A673 (cell line): ENCODE measurements around the gene RPS6KA2. TPM values are rescaled to one million over a fixed set of nuclear protein-coding genes. Genes with fewer than 3 reads are reported as not detected.

Source experiments
- BruUV-seq: library from RNA; stranded (reverse); fragments of 400-500 nt; replicated peaks from 2 replicates; lab custom pipeline; 2021; lab: Mats Ljungman, UMichigan
- CTCF ChIA-PET: fragments of 300-600 bp; sonication (Branson Sonifier 250); formaldehyde crosslinking; loops from one replicate; lab custom pipeline; 2022; ENCODE audit warnings: antibody characterized with exemption; lab: Charles Lee
- POLR2A ChIA-PET: fragments of 300-600 bp; sonication (Branson Sonifier 250); formaldehyde crosslinking; loops from one replicate; lab custom pipeline; 2022; ENCODE audit warnings: antibody characterized with exemption; ENCODE audit not compliant: low non-redundant PET; lab: Charles Lee
- DNase-seq: peaks from one replicate; pipeline ENCODE4 v3.0.0-alpha.2; 2015; ENCODE audit warnings: low spot score
- H3K27ac ChIP-seq: fragments of 200-600 bp; sonication (generic); 2 replicates; pipeline ENCODE4 v1.5.1; 2016; ENCODE audit warnings: mixed run types, low read depth, mild to moderate bottlenecking, mixed read lengths, antibody characterized with exemption, low read length; ENCODE audit not compliant: poor library complexity, severe bottlenecking
- H3K27me3 ChIP-seq: fragments of 200-600 bp; sonication (generic); replicated peaks from 2 replicates; pipeline ENCODE4 v1.6.1; 2017; ENCODE audit warnings: mixed run types, low read depth, mild to moderate bottlenecking, mixed read lengths, antibody characterized with exemption, low read length; ENCODE audit not compliant: insufficient read depth, poor library complexity
- H3K36me3 ChIP-seq: fragments of 200-600 bp; sonication (generic); 2 replicates; pipeline ENCODE4 v1.6.1; 2016; ENCODE audit warnings: mixed run types, mild to moderate bottlenecking, mixed read lengths, antibody characterized with exemption, low read length; ENCODE audit not compliant: insufficient read depth, poor library complexity, severe bottlenecking
- H3K4me1 ChIP-seq: fragments of 200-600 bp; sonication (generic); 2 replicates; pipeline ENCODE4 v1.6.1; 2017; ENCODE audit warnings: mixed run types, mild to moderate bottlenecking, mixed read lengths, antibody characterized with exemption, low read length; ENCODE audit not compliant: insufficient read depth, poor library complexity, severe bottlenecking
- H3K4me3 ChIP-seq: fragments of 200-600 bp; sonication (generic); 2 replicates; pipeline ENCODE4 v1.5.1; 2016; ENCODE audit warnings: low read depth, mixed run types, mild to moderate bottlenecking, mixed read lengths, low read length; ENCODE audit not compliant: poor library complexity, severe bottlenecking
- H3K9me3 ChIP-seq: fragments of 200-600 bp; sonication (generic); 2 replicates; pipeline ENCODE4 v1.6.1; 2016; ENCODE audit warnings: mixed run types, low read depth, mild to moderate bottlenecking, mixed read lengths, antibody characterized with exemption, low read length; ENCODE audit not compliant: poor library complexity, severe bottlenecking
- EZH2 ChIP-seq: fragments of 200-600 bp; sonication (generic); IDR thresholded peaks from 2 replicates; pipeline ENCODE4 v1.6.1; 2017; ENCODE audit warnings: borderline replicate concordance, low read depth, mild to moderate bottlenecking, mixed read lengths, antibody characterized with exemption, low read length; ENCODE audit not compliant: poor library complexity, severe bottlenecking
- intact Hi-C: fragments of 100-400 bp; cut with micrococcal nuclease; formaldehyde crosslinking; loops from one replicate; pipeline ENCODE4 v1.10.0; 2022; ENCODE audit not compliant: unreplicated experiment
- total RNA-seq: library from RNA; stranded (reverse); gene quantifications from 2 replicates; pipeline ENCODE4 v1.2.3, GENCODE V29; 2021
- TF ChIP-seq, protein P1 (sequence below): fragments of 300-800, 200-600 bp; sonication (generic); conservative IDR thresholded peaks from 2 replicates; pipeline ENCODE4 v1.5.1; 2017; ENCODE audit warnings: low read depth, mild to moderate bottlenecking, antibody characterized with exemption, low read length, moderate library complexity, mixed read lengths

RPS6KA2 gene
- total RNA-seq, 1 experiment from 2014 or later, result 30.1 TPM

DNA sequence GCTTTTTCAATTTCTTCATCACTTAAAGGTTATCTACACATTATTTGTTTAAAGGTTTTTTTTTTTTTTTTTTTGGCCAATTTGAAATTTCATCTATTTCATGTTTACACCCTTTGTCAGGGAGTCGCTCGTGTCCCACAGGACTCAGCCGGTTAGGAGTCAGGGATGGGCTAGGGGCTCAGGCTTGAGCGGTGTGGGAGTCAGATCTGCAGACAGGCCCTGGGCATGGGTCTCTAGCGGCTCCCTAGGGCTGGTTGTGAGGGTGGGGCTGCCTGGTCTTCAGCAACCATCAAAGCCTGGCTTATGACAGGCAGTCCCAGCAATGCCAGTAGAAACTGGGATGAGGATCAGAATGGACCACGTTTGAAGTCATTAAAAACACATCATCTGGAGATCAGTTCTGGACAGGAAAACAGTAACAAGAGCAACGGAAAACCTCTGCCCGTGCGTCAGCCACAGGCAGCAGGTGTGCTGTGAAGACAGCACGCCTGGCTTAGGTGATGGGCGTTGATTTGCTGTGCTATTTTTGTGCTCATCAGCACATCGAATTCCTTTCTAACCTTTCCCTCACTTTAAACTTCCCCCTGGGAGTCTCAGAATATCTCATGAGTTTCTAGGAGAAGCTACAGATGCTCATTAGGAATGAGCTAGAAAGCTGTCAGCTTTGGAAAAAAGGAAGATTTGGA lies 153.0 kb downstream of the RPS6KA2 start:
- Histone ChIP-seq H3K4me3 (no peak overlapping the region), H3K27ac (no peak overlapping the region), H3K9me3 (no peaks in the 10 kb centered on the region), H3K4me1 (no peaks in the 10 kb centered on the region), H3K27me3 (no peaks in the 10 kb centered on the region), H3K36me3 (no peaks in the 10 kb centered on the region)
- CTCF ChIA-PET, result interaction anchor here (0.6 to 0.7 kb wide), 2 partner anchors 199 to 368 kb away, joined by 3 to 6 read pairs; no protein-coding TSS in a partner anchor
- DNase-seq, result no peak
- no TSS peak for BruUV-seq
- TF ChIP-seq EZH2, result no peak
- TF ChIP-seq, protein P1, sequence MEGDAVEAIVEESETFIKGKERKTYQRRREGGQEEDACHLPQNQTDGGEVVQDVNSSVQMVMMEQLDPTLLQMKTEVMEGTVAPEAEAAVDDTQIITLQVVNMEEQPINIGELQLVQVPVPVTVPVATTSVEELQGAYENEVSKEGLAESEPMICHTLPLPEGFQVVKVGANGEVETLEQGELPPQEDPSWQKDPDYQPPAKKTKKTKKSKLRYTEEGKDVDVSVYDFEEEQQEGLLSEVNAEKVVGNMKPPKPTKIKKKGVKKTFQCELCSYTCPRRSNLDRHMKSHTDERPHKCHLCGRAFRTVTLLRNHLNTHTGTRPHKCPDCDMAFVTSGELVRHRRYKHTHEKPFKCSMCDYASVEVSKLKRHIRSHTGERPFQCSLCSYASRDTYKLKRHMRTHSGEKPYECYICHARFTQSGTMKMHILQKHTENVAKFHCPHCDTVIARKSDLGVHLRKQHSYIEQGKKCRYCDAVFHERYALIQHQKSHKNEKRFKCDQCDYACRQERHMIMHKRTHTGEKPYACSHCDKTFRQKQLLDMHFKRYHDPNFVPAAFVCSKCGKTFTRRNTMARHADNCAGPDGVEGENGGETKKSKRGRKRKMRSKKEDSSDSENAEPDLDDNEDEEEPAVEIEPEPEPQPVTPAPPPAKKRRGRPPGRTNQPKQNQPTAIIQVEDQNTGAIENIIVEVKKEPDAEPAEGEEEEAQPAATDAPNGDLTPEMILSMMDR, result no peak
- POLR2A ChIA-PET, result no interaction called here
- intact Hi-C loops, result no loop called here

DNA sequence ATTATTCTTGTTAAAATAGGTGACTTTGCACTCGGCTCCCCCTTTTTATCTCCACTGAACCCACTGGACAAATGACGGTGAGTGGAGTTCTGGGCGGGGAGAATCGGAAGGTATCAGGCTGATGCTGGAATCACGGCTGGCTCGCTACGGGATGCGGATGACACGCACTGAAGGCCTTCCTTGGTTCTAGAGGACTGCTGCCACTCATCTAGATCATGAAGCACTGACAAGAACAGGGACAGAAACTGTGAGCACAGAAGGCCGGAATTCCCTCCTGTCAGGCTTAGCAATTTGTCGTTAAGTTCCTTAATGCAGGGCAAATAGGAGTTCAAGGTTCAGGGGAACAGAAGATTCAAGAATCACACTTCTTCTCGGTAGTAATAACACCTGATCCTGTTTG lies 154.4 kb downstream of the RPS6KA2 start:
- H3K4me1 ChIP-seq, result no peaks in the 10 kb centered on the region
- no peak overlapping the region for H3K27ac ChIP-seq

GRCh38 chr6:166471797-166472260 lies 155.2 kb downstream of the RPS6KA2 start:
- ChIA-PET POLR2A (no interaction called here), CTCF (no interaction called here)
- Histone ChIP-seq H3K4me3 (no peak overlapping the region), H3K27ac (no peak overlapping the region), H3K27me3 (no peaks in the 10 kb centered on the region), H3K36me3 (no peaks in the 10 kb centered on the region), H3K9me3 (no peaks in the 10 kb centered on the region), H3K4me1 (no peaks in the 10 kb centered on the region)
- intact Hi-C loops, result no loop called here
- DNase-seq, result no peak
- BruUV-seq, result no TSS peak
- TF ChIP-seq, protein P1, result no peak
- no peak for TF ChIP-seq EZH2

More for the DNA sequence above, 154.4 kb downstream of the RPS6KA2 start:
- CTCF ChIA-PET, result no interaction called here
- Histone ChIP-seq H3K9me3 (no peaks in the 10 kb centered on the region), H3K4me3 (no peak overlapping the region), H3K27me3 (no peaks in the 10 kb centered on the region), H3K36me3 (no peaks in the 10 kb centered on the region)
- DNase-seq, result no peak
- BruUV-seq, result no TSS peak
- intact Hi-C loops, result no loop called here
- POLR2A ChIA-PET, result no interaction called here
- no peak for TF ChIP-seq EZH2
- TF ChIP-seq, protein P1, result no peak
